KG1 (cell line): ENCODE data around the gene STPG2.

Experiments
- DNase-seq: peaks from one replicate; lab custom pipeline; 2025; lab: John Stamatoyannopoulos, UW

The STPG2 gene

DNA sequence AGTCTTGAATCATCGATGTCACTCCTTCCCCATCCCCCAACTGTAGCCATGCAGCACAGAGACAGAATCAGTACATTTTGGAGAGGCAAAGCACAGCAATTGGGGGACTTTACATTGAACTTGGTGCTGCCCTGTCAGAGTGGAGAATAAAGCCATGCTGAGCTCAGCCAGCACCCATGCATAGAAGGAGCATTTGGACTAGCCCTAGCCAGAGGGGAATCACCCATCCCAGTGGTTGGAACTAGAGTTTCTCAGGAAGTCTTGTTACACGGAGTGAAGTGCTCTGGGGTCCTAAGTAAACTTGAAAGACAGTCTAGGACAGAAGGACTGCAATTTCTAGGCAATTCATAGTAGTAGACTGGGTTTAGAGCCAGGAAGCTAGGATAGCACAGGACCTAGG, 49.6 kb downstream of the STPG2 start:
- no peak for DNase-seq

DNA sequence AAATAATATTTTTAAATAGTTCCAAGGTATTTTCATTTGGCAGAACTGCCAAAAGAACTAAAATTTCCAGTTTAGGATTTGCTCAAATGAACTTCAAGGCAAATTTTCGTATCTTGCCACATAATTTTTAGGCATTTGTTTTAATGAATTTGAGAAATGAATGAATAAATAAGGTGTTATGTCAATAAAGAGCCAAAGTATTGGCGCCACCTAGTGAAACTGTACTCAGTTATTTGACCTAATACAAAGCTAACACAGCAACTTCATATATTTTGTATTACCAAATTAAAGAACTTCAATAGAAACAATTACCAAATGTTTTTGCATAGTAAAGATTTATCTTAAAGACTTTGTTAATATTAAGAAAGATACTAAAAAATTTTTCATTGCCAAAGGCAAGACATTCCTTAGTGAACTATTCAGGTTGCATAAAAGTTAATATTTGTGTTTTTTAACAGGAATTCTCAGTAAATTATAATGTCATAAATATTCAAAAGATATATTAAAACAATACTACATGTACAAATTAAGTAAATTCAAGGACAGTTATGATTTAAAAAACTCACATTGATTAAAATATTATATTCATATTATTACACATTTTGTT, 50.3 kb downstream of the STPG2 start:
- no peak for DNase-seq

DNA sequence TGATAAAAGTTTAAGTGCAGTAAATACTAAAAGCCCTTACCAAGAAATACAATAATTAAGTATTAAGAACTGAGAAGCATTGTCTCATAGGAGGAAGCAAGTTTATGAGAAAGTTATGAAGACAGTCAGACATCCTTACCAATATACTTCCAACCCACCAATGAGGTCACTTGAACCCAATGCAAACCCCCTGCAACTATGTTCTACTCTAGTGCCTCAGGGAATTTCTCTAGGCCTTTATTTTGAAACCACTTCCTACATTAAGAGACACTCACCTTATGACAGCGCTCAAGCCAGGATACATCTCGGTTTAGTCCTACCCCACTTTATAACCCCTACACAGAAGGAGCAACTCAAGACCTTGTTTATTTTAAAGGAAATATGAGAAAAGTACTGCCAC, 61.3 kb downstream of the STPG2 start:
- DNase-seq: no peak

DNA sequence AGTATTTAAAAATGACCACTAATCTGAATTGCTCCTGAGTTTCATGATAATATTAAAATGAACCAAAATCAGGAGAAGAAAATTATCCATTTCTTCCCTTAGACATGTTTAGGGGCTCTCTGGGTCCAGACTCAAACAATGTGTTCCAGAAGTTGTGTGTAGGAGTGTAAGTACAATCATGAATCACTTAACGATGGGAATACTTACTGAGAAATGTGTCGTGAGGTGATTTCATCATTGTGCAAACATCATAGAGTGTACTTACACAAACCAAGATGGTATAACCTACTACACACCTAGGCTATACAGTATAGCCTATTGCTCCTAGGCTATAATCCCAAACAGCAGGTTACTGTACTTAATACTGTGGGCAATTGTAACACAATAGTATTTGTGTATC, 74.8 kb downstream of the STPG2 start:
- DNase-seq: no peak

DNA sequence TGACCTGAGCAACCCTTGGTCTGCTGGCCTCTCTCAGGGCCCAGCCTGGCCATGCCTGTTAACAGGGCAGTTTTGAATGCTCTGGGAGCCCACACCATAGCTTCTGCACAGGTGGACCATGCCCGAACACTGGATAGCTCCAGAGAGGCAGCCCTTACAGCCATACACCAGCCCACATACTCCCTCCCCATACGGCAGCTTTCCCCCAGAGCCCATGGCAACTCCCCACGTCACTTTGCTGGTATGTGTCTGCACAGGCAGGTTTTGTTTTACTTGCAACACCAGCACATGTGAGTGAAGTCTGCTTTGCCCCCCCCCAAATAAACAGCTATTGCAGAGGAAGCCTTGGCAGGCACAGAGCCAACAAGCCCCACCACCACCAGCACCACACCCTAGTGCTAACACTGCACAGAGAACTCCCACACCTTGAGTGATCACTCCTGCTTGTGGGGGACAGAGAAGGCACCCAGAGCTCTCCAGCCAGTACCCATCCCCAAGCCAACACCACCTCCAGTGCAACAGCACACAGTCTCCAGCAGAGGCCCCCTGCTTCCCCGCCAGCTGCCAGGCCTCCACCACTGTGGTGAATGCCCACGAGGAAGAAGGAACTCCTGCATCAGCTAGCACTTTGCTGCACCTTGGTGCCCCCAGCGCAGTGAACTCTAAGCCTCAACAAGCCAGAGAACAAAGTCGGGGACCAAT, 87.3 kb downstream of the STPG2 start:
- no peak for DNase-seq

DNA sequence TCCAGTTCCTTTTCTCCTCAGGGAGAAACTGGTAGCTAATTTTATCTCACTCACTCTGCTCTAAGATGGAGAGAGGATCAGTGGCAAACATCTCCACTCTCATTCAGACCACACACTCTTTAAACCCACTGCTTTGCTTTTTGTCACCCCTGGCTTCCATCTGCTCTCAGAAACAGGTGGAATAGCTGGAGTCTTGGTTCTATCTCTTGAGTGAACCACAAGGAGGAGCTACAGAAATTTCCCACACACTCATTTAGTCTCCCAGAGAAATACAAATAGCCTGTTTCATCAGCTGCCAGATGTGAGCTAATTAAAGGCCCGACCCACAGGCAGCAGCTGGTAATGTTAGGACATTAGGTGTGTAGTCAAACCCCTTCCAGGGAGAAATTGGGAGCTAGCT, 96.6 kb downstream of the STPG2 start:
- DNase-seq: no peak

DNA sequence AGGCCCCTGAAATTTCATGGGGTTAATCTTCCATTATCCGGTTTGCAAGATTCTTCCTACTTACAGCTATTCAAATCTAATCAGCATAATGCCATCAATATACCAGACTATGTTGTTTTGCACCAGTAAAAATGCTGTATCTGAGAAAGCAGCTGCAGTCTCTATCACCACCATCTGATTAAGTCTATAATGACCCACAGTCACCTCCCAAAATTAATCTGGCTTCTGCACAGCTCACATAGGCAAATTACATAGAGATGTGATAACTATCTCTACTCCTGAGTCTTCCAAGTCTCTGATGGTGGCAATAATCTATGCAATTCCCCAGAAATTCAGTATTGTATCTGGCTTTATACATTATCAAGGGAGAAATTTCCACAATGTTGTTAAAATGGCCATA, 113.2 kb downstream of the STPG2 start:
- DNase-seq: no peak

DNA sequence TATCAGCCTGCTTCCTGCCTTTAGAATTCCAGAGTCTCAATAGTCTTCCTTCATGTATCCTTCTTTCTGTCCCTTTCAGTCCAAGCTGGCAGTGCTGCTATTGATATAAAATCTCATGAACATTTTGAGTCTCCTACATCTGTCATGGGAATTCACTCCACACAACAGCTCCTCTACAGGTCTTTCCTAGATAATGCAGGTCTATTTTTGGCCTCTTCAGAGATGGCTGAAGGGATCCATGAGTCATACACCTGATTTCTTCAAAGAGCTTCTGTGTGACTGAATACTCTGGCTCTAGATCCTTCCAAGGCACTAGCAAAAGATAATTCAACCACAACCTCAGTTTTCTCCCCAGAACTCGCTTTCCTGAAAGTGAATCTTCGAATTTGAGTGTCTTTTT, 115.4 kb downstream of the STPG2 start:
- no peak for DNase-seq

DNA sequence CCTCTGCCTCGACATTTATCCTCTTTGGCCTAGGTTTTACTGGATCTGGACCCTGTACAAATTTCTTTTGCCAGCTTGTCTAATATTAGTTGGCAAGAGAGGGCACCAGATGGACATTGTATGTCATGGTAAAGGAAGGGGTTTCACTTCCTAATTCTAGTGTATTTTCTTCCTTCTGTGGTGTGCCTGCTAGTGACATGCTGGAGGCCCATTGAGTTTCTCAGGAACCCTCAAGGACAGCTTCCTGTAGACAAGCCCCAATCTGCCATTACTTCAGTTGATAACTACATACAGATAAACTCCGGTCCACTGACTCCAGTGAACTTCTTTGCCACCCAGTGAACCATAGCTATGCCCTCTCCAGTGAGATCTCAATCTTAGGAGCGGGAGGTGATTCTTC, 116.9 kb downstream of the STPG2 start:
- DNase-seq: no peak

DNA sequence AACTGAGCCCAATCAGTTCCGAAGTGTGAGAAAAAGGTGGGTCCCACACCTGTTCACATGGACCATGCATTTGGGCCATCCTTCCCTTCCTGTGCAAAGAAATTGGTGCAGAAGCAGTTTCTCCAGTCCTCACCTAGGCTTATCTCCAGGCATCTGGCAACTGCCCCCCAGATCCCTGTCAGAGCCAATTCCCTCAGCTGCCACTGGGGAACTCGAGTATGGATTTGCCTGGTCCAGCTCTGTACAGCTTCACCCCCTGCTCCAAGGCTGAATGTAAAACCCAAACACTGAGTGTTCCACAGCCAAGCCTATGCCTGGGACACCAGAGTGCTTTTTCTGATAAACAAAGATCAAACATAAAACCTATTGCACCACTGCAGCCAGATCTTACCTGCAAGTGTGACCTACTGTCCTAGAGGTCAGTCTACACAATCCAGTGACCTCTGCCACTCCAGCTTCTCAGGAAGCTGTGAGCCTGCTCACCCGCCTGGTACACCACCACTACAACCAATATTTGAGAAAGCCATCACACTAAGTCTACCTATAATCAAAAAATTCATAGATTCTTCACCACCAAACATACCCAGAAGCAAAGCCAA, 136.4 kb downstream of the STPG2 start:
- no peak for DNase-seq

DNA sequence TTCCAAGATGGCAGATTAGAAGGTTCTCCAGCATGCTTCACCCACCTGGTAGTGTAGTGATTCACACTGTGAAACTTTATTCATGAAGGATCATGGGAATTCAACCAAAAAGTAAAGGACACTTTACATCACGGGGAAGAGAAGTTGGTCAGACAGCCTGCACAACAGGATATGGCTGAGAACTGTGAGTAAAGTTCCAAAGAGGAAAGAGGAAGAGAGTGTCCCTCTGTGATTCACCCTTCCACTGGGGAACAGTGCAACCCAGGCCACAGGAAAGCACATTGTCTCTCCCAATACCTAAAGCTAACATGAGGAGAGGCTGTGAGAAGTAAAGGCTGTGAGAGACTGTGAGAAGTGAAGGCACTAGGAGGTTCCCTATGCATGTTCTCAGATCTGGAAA, 137.2 kb downstream of the STPG2 start:
- no peak for DNase-seq

DNA sequence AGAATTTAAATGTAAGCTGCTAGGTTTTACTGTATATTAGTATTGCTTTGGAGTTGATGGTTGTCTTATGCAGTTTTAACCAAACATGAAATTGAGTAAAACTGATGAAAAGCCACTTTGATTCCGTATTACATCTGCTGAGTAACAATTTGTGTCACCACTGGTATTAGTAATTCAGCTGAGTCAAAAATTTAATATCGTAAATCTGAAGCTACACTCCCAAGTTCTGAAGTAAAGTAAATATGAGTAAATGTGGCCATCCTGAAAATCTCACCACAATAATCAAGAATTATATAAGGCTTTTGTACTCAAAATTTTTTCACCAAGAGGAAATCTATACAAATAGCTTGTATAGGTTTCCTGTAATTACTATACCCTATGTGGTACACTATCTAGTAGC, 142.3 kb downstream of the STPG2 start:
- DNase-seq: no peak

DNA sequence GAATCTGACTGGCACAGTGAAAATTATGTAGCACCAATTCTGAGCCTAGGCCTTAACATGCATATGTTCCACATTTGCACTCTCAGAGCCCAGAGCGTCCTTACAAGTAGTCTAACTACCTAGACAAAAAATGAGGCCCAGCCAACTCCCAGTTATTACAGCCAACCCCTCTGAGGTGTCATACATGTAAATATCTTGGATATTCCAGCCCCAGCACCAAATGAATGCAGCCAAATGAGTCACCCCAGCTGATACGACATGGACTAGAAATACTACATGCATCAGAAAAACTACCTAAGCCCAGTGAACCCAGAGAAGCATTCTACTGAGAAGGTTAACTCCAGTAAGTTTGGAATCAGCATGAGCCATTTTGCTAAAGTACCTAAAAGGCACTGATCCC, 145.1 kb downstream of the STPG2 start:
- DNase-seq: no peak

DNA sequence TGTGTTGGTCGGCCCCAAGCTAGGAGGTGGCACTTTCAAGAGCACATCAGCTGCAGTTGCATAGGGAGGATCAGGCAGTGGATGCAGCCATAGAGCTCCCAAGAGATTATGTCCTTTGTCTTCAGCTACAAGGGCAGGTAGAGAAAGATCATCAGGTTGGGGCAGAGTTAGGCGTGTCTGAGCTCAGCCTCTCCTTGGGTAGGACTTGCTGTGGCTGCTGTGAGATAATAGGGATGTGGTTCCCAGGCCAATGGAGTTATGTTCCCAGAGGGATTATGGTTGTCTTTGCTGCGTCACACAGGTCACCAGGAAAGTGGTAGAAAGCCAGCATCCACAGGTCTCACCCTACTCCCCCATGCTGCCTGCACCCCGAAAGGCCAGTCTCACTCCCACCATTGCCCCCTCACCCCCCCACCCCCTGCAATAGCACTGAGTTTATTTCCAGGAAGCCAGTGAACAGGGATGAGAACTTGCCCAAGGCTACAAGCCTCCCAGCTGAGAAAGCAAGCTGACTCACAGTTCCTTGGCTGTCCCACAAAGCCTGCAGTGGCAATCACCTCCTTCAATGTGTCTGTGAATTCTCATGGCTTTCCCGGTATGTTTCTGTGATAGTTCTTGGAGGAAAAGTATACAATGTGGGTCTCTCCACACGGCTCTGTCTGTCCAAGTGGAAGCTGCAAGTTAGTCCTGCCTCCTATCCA, 148.4 kb downstream of the STPG2 start:
- DNase-seq: no peak

DNA sequence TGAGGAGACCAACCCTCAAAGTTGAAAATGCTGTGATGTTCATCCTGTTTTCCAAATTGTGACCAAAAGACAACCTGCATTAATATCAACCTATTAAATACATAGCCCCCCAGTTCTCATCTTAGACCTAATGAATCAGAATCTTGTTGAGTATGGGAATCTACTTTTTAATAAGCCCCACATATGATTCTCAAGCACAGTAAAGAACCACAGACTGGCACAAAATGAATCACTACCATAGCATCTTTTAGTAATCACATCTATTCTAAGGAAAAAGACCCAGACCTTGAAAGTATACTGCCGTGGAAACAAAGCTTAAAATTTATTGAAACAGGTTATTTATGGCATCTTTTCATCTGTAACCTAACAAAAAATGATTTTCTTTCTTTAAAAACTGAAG, 152.9 kb downstream of the STPG2 start:
- DNase-seq: no peak

DNA sequence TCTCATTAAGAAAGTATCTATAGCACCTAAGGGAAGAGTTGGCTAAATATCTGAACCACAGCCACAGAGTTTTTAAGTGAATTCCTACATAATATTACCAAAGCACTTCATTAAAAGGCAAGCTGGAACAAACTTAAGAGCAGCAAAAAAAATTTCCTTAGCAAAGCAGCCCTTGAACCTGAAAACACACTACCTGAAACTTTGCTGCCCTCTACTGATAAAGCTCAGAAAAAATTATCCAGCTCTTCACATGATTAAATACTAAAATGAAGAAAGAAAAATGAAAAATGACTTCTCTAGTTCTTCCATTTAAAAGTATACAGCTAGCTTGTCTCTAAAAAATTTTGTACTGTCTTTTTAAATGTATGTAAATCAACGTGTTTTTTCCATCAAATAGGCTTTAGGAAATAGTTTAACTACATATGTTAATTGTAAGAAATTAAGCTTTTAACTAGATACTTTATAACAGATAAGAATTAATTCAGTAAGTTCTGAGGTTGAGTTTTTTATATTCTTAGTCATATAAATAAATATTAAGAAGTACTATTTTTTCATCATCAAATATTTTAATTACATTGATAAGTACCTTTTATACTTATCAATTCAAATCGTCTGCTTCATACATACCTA, 156.1 kb downstream of the STPG2 start:
- DNase-seq: no peak

DNA sequence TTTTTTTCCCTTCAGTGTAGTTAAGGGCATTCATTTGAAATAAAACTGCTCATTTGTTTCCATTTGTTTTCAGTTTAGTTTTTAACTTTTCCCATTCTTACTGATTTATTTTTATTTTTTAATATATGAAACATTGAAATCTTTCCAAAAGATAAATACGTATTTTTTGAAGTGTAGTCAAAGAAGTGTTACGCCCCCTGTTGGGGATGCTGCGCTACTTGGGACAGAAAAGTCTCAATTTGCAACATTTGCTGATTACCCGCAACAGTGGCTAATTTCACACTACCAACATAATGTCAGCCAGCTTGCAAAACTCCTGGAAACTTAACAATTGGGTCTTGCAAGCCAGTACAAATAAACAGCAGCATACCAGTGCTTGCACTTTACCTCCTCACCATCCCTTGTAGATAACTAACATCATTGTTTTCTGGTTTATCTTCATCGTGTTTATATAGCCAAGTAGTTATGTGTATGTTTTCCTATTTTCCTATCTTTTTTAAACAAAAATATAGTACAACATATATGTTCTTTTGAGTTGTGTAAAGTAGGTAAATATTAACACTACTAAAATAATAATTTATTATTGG, 158.6 kb downstream of the STPG2 start:
- DNase-seq: no peak

DNA sequence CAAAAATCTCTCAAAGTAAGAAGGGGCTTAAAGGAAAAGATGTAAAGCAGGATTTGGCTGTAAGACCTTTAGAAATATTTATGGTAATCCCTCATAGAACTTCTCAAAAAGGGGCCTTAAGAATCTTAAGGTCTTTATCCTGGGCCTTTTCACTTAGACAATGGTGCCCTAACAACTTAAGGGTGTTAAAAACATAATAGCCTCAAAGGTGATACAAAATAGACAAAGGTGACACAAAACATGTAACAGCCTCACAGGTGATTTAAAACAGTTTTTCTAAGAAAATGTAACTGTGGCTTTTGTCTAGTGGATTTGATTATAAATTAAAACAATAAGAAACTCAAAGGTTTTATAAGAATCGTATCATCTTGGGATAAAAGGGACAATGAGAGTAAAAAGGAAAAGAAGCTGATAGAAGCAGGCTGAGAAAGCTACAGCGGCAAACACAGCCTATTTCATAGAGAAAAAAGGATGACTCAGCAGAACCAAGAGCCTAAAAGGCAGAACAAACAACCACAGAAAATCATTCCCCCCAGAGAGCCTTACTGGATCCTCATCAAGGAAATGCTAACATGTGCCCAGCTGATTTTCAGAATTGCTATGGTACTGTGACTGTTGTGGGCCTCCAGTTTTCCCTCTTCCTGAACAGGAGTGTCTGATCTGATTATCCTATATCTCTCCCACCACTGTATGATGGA, 164.3 kb downstream of the STPG2 start:
- DNase-seq: no peak

DNA sequence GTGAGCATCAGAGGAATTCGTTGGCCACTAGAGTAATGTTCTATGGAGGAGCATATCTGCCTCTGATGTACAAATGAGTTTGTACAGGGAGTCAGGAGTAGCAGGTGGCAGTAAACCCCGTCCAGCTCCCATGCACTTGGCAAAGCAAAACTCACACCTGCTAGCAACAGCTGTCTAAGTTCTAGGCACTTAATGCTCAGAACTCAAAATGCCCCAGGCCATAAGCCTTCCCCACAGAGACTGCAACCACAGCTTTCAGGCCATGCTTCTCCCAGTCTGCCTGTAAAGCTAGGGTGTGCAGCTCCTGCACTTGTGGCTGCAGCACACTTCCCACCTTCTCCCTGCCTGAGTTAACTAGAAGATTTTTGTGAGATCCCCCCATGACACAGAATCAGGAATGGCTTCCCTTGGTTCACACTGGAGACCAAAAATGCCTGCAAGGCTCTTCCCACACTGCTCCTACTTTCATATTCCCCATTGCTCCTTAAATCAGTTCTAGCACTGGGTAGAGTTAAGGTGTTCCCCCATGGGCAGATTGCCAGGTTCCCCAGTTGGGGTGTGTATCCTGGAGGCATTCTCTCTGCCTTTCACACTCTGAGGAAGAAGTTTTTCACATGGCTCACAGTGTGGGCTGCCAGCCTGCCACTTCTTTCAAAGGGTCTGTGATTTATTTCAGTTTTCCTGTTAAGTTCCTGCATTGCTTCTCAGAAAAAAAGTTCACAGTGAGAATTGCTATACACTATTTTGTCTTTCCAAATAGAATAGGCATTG, 189.9 kb downstream of the STPG2 start:
- DNase-seq: no peak

DNA sequence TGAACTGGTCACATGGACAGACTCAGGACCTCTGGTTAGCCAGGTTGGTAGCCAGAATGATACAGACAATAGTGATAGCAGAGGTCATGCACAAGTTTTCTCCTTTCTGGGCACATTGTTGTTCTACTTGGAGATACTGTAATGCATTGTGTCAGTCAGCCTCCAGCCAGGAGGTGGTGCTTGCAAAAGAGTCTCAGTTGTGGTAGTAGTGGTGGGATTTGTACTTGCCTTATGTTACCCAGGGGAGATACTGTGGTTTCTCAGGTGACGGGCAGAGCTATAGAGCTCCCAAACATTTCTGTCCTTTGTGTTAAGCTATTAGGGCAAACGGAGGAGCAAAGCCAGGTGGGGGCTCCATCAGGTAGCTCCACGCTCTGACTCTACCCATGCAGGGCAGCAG, 190.5 kb downstream of the STPG2 start:
- DNase-seq: no peak

DNA sequence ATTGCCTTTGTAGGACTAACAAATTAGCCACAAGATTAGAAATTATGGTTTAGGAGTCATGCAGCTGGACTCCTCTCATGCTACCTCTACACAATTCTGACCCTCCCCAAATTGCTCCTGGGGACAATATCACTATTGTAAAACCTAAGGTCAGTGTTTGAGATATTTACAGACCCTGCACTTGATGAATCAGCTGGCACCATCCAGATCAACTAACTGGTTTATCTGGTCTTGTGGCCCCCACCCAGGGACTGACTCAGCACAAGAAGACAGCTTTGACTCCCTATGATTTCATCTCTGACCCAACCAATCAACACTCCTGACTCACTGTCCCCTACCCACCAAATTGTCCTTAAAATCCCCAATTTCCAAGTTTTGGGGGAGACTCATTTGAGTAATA, 192.4 kb downstream of the STPG2 start:
- DNase-seq: no peak
